Stomach (tissue), 9 donors: Measurements from ENCODE around the gene FUNDC1. TPM values are rescaled to one million over a fixed set of nuclear protein-coding genes. Genes with fewer than 3 reads are reported as not detected.

Experiments
- DNase-seq, 2 donors: peaks; one replicate each; pipeline versions ENCODE4 v3.0.0 to v3.0.0-alpha.2; 2013 to 2019
- H3K27ac ChIP-seq, 5 donors: fragments of 200-600 bp in 4 of 5; sonication (generic) in 4 of 5; one replicate each; pipeline ENCODE4 v1.5.1; 2013 to 2019; ENCODE audit warnings: mild to moderate bottlenecking in 1 of 5, moderate library complexity in 1 of 5
- H3K27me3 ChIP-seq, 3 donors: fragments of 200-600 bp; sonication (generic); one replicate each; pipeline ENCODE4 v1.5.1; 2017 to 2019; ENCODE audit warnings: mixed run types in 1 of 3
- H3K36me3 ChIP-seq, 4 donors: fragments of 200-600 bp; sonication (generic); 1 replicate in 3 of 4; 2 replicates in 1 of 4; pipeline ENCODE4 v1.5.1; 2016 to 2019
- H3K4me1 ChIP-seq, 4 donors: fragments of 200-600 bp; sonication (generic); one replicate each; pipeline ENCODE4 v1.5.1; 2016 to 2019
- H3K4me3 ChIP-seq, 4 donors: fragments of 200-600 bp; sonication (generic) in 3 of 4; one replicate each; pipeline ENCODE4 v1.5.1; 2016 to 2019; ENCODE audit warnings: mild to moderate bottlenecking in 1 of 4
- H3K9me3 ChIP-seq, 4 donors: fragments of 200-600 bp; sonication (generic); one replicate each; pipeline ENCODE4 v1.5.1; 2016 to 2019
- EP300 ChIP-seq: sonication (generic); formaldehyde crosslinking; IDR thresholded peaks from one replicate; pipeline ENCODE4 v1.6.1; 2017; ENCODE audit warnings: antibody characterized with exemption
- POLR2A ChIP-seq, 4 donors: fragments of 450-650 bp; IDR thresholded peaks; one replicate each; pipeline ENCODE4 v1.6.1; 2016; ENCODE audit warnings: antibody characterized with exemption in 4 of 4, control low read depth in 2 of 4, mild to moderate bottlenecking in 1 of 4, moderate library complexity in 1 of 4
- POLR2AphosphoS5 ChIP-seq, 3 donors: sonication (generic); formaldehyde crosslinking; IDR thresholded peaks; one replicate each; pipeline ENCODE4 v1.6.1; 2016; ENCODE audit warnings: antibody characterized with exemption in 3 of 3
- WGBS, 5 donors: extraction: QIAGEN DNeasy Blood & Tissue Kit in 3 of 5; methylation state at CpG; one replicate each; pipeline versions ENCODE4 v1.1.5 to v1.1.7; 2013 to 2018; 5-methylcytosine and 5-hydroxymethylcytosine counted together
- intact Hi-C: fragments of 100-400 bp; cut with DNase I; formaldehyde crosslinking; loops from one replicate; pipeline ENCODE4 v1.15.1; 2023; ENCODE audit warnings: low total_unique reads
- polyA plus RNA-seq, 3 donors: library from polyadenylated mRNA; stranded (reverse); fragments of 200-250 nt; gene quantifications; one replicate each; pipeline ENCODE4 v1.2.3, GENCODE V29; 2013
- total RNA-seq, 5 donors: library from RNA; depleted of rRNA; stranded (reverse); fragments of >200 nt; gene quantifications; one replicate each; pipeline versions ENCODE4 v1.1.0 to v1.2.3, GENCODE V29; 2014 to 2016
- TF ChIP-seq, protein P1 (sequence below), 7 experiments: fragments of 450-650 bp in 4 of 7; fragments of 200-600 bp in 3 of 7; sonication (generic) in 3 of 7; IDR thresholded peaks; one replicate each; pipeline ENCODE4 v1.5.1; 2016 to 2019; ENCODE audit warnings: antibody characterized with exemption in 7 of 7, control low read depth in 2 of 7, mild to moderate bottlenecking in 1 of 7
- donor health status: healthy with polysubstance abuse.
- donor health status: Bipolar disorder and iron deficiency.
- donor health status: healthy.

The FUNDC1 gene
- total and polyA plus RNA-seq, 8 donors: 3.1 to 35.4 (median 19.8) TPM; not detected in 1

- Histone ChIP-seq H3K27ac (no peak overlapping the region), H3K36me3 (no peaks in the 10 kb centered on the region), H3K4me1 (no peaks in the 10 kb centered on the region), H3K4me3 (no peak overlapping the region), H3K27me3 (no peaks in the 10 kb centered on the region), H3K9me3 (peaks cover 0 to 5% (median 0%) of the 10 kb centered on the region in 4 donors)
- 94 to 100% (median 98%) methylated on average over 1 of the region's 1 CpG for WGBS, 5 donors
- intact Hi-C loops: no loop called here
- DNase-seq: no peak
- TF ChIP-seq, protein P1, sequence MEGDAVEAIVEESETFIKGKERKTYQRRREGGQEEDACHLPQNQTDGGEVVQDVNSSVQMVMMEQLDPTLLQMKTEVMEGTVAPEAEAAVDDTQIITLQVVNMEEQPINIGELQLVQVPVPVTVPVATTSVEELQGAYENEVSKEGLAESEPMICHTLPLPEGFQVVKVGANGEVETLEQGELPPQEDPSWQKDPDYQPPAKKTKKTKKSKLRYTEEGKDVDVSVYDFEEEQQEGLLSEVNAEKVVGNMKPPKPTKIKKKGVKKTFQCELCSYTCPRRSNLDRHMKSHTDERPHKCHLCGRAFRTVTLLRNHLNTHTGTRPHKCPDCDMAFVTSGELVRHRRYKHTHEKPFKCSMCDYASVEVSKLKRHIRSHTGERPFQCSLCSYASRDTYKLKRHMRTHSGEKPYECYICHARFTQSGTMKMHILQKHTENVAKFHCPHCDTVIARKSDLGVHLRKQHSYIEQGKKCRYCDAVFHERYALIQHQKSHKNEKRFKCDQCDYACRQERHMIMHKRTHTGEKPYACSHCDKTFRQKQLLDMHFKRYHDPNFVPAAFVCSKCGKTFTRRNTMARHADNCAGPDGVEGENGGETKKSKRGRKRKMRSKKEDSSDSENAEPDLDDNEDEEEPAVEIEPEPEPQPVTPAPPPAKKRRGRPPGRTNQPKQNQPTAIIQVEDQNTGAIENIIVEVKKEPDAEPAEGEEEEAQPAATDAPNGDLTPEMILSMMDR (IDR thresholded peaks at IDR 0.05): no peak
- TF ChIP-seq EP300: no peak
- no peak for TF ChIP-seq POLR2AphosphoS5 (IDR thresholded peaks at IDR 0.05)
Measured at GRCh38 chrX:44495091-44495490, 47.6 kb downstream of the FUNDC1 start.

DNA sequence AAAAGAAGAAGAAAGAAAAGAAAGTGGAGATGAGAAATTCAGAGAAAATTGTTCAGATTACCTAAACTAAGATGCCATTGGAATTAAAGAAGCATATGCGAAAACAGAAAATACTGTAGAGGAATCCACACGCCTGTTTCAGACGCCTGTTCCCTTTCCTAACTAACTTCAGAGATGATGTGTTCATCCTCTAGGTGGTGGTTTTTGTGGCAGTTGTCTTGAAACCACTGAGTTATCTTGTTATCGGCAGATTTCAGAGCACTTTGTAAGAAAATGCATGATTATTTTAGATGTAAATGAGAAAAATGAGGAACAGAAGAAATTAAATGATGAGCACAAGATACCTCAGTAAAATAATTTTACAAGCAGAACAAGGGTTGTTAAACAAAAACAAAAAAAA is 48.3 kb downstream of the FUNDC1 start:
- TF ChIP-seq, protein P1 (IDR thresholded peaks at IDR 0.05): no peak
- TF ChIP-seq EP300 (no peak), POLR2AphosphoS5 (IDR thresholded peaks at IDR 0.05) (no peak), POLR2A (IDR thresholded peaks at IDR 0.05) (no peak)
- no peak overlapping the region for H3K27ac ChIP-seq
- intact Hi-C loops: no loop called here
- no peak overlapping the region for H3K4me3 ChIP-seq
- no peaks in the 10 kb centered on the region for H3K4me1 ChIP-seq
- WGBS, 5 donors: 69 to 85% (median 73%) methylated on average over 4 of the region's 4 CpGs
- H3K27me3 ChIP-seq: no peaks in the 10 kb centered on the region
- H3K9me3 ChIP-seq: peaks cover 0 to 5% (median 0%) of the 10 kb centered on the region in 4 donors
- DNase-seq: no peak
- no peaks in the 10 kb centered on the region for H3K36me3 ChIP-seq

DNA sequence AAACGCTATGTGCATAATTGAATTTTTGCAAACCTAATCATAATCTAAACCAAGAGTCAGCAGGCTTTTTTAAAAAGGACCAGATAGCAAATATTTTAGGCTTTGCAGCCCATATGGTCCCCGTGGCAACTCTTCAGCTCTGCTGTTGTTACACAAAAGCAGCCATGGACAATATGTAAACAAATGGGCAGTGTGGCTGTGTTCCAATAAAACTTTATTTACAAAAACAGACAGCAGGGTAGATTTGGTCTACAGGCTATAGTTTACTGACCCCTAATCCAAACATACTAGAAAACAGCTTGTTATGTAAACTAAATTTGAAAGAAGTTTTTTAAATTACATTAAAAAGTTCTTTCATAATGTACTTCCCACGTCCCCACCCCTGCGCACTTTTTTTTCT is 53.1 kb downstream of the FUNDC1 start:
- H3K27me3 ChIP-seq: no peaks in the 10 kb centered on the region
- TF ChIP-seq, protein P1 (IDR thresholded peaks at IDR 0.05): no peak
- no peak for TF ChIP-seq EP300
- no peak for TF ChIP-seq POLR2AphosphoS5 (IDR thresholded peaks at IDR 0.05)
- TF ChIP-seq POLR2A (IDR thresholded peaks at IDR 0.05): no peak
- intact Hi-C loops: no loop called here
- WGBS, 5 donors: 63 to 76% (median 71%) methylated on average over 4 of the region's 4 CpGs
- DNase-seq: no peak
- H3K4me1 ChIP-seq: no peaks in the 10 kb centered on the region
- H3K27ac ChIP-seq: no peak overlapping the region
- peaks cover 0 to 5% (median 0%) of the 10 kb centered on the region in 4 donors for H3K9me3 ChIP-seq
- H3K36me3 ChIP-seq: no peaks in the 10 kb centered on the region
- H3K4me3 ChIP-seq: no peak overlapping the region

DNA sequence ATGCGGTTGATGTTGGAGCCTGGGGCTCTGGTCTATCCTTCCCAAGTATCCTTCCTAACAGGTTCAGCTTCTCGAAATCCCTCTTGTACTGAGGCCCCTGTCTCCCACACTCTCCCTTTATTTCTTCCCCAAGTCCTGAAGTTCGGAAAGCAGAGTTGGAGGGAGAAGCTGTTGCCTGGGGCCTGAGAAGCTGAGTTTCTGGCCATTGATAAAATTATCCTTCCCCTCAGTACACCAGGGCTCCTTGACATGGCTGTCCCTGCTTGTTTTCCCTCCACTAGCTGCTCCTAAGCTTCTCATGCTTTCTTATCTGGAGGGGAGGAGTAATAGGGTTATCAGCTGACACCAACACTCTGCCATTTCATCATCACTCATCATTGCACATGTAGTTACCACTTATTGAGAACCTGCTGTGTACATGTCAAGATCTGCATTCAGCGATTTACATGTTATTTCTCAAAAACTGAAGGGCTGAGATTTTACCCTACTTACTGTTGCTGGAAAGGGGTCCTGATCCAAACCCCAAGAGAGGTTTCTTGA is 58.0 kb downstream of the FUNDC1 start:
- H3K36me3 ChIP-seq: no peaks in the 10 kb centered on the region
- H3K27me3 ChIP-seq: no peaks in the 10 kb centered on the region
- H3K4me3 ChIP-seq: no peak overlapping the region
- no peaks in the 10 kb centered on the region for H3K9me3 ChIP-seq
- WGBS, 5 donors: 90 to 94% (median 94%) methylated on average over 3 to 4 of the region's 4 CpGs
- DNase-seq: no peak
- intact Hi-C loops: no loop called here
- peaks cover 0 to 15% (median 0%) of the 10 kb centered on the region in 4 donors for H3K4me1 ChIP-seq
- TF ChIP-seq, protein P1 (IDR thresholded peaks at IDR 0.05): no peak
- no peak for TF ChIP-seq EP300
- no peak for TF ChIP-seq POLR2A (IDR thresholded peaks at IDR 0.05)
- no peak for TF ChIP-seq POLR2AphosphoS5 (IDR thresholded peaks at IDR 0.05)
- H3K27ac ChIP-seq: no peak overlapping the region
